Astrocyte (in vitro differentiated cells and primary cell): Measurements from ENCODE around the gene MYO5B. TPM values are rescaled to one million over a fixed set of nuclear protein-coding genes. Genes with fewer than 3 reads are reported as not detected.

Experiments
- DNase-seq: peaks from one replicate; pipeline ENCODE4 v3.0.0-alpha.2; 2010; ENCODE audit warnings: low read depth
- FAIRE-seq: peaks from 2 replicates; lab custom pipeline; 2011; peaks lifted over from hg19 to GRCh38; lab: Jason Lieb, UNC
- H2AFZ ChIP-seq: 2 replicates; pipeline ENCODE4 v1.6.0; 2012; ENCODE audit warnings: low read depth, low read length, inconsistent platforms
- H3K27ac ChIP-seq: 2 replicates; pipeline ENCODE4 v1.5.1; 2011; ENCODE audit warnings: low read depth, low read length, inconsistent platforms
- H3K27me3 ChIP-seq: 2 replicates; pipeline ENCODE4 v1.6.0; 2011; ENCODE audit warnings: low read length, inconsistent platforms; ENCODE audit not compliant: insufficient read depth
- H3K36me3 ChIP-seq: 2 replicates; pipeline ENCODE4 v1.5.1; 2011; ENCODE audit warnings: low read length, inconsistent platforms; ENCODE audit not compliant: insufficient read depth
- H3K4me1 ChIP-seq: 2 replicates; pipeline ENCODE4 v1.5.1; 2011; ENCODE audit warnings: low read length, inconsistent platforms; ENCODE audit not compliant: insufficient read depth
- H3K4me2 ChIP-seq: 2 replicates; pipeline ENCODE4 v1.6.0; 2012; ENCODE audit warnings: low read length, inconsistent platforms
- H3K4me3 ChIP-seq: 2 replicates; pipeline ENCODE4 v1.5.1; 2011; ENCODE audit warnings: low read depth, mild to moderate bottlenecking, low read length, inconsistent platforms; ENCODE audit not compliant: insufficient read depth
- H3K79me2 ChIP-seq: 2 replicates; pipeline ENCODE4 v1.6.0; 2012; ENCODE audit warnings: mild to moderate bottlenecking, low read length, inconsistent platforms; ENCODE audit not compliant: insufficient read depth
- H3K9ac ChIP-seq: 2 replicates; pipeline ENCODE4 v1.6.0; 2012; ENCODE audit warnings: mild to moderate bottlenecking, low read length, inconsistent platforms
- H3K9me3 ChIP-seq: 2 replicates; pipeline ENCODE4 v1.5.1; 2012; ENCODE audit warnings: low read depth, mild to moderate bottlenecking, low read length, inconsistent platforms; ENCODE audit not compliant: insufficient read depth
- H4K20me1 ChIP-seq: 2 replicates; pipeline ENCODE4 v1.6.0; 2012; ENCODE audit warnings: low read length, inconsistent platforms; ENCODE audit not compliant: insufficient read depth
- H3K27ac Mint-ChIP-seq: one replicate; pipeline ENCODE4 v1.8.0; 2021; ENCODE audit warnings: mild to moderate bottlenecking, mixed read lengths; ENCODE audit not compliant: unreplicated experiment
- H3K27me3 Mint-ChIP-seq: one replicate; pipeline ENCODE4 v1.8.0; 2021; ENCODE audit warnings: low read depth, mixed read lengths; ENCODE audit not compliant: unreplicated experiment
- H3K36me3 Mint-ChIP-seq: one replicate; pipeline ENCODE4 v1.8.0; 2021; ENCODE audit warnings: low read depth, mixed read lengths; ENCODE audit not compliant: unreplicated experiment
- H3K4me1 Mint-ChIP-seq: one replicate; pipeline ENCODE4 v1.8.0; 2021; ENCODE audit warnings: low read depth, mixed read lengths; ENCODE audit not compliant: unreplicated experiment
- H3K4me3 Mint-ChIP-seq: one replicate; pipeline ENCODE4 v1.8.0; 2021; ENCODE audit warnings: mild to moderate bottlenecking, moderate library complexity, mixed read lengths; ENCODE audit not compliant: unreplicated experiment
- H3K9me3 Mint-ChIP-seq: one replicate; pipeline ENCODE4 v1.8.0; 2021; ENCODE audit warnings: mild to moderate bottlenecking, mixed read lengths; ENCODE audit not compliant: unreplicated experiment
- CTCF ChIP-seq: IDR thresholded peaks from 2 replicates; pipeline ENCODE4 v1.5.1; 2011; ENCODE audit warnings: low read depth, mild to moderate bottlenecking, inconsistent platforms, low read length, moderate library complexity; ENCODE audit not compliant: insufficient read depth
- EZH2 ChIP-seq: IDR thresholded peaks from 2 replicates; pipeline ENCODE4 v1.6.1; 2012; ENCODE audit warnings: mild to moderate bottlenecking, low read length, inconsistent platforms; ENCODE audit not compliant: insufficient read depth
- total RNA-seq: library from RNA; stranded (reverse); gene quantifications from 2 replicates; pipeline ENCODE4 v1.2.1, GENCODE V29; 2021

Gene MYO5B
- total RNA-seq, 1 donor from 2014 or later, result 8.3 TPM

GRCh38 chr18:49814147-49814499 is 380.8 kb downstream of the MYO5B start:
- peak overlapping the region; percentile 94 for H3K9ac ChIP-seq
- no peak for TF ChIP-seq EZH2
- TF ChIP-seq CTCF, result no peak
- peaks cover 19% of the 10 kb centered on the region for H3K36me3 Mint-ChIP-seq
- H3K9me3 Mint-ChIP-seq, result peaks cover 12% of the 10 kb centered on the region
- DNase-seq (peak; percentile 62), FAIRE-seq (no peak)
- H3K79me2 ChIP-seq, result peaks cover 43% of the 10 kb centered on the region
- H3K4me1 Mint-ChIP-seq, result peaks cover 13% of the 10 kb centered on the region
- H3K4me3 ChIP-seq, result peak overlapping the region; percentile 79
- peak overlapping the region; percentile 93 for H3K4me2 ChIP-seq
- no peaks in the 10 kb centered on the region for H3K27me3 ChIP-seq
- H3K27ac Mint-ChIP-seq, result peak overlapping the region; percentile 91
- H3K4me3 Mint-ChIP-seq, result peak overlapping the region; percentile 99
- no peaks in the 10 kb centered on the region for H4K20me1 ChIP-seq
- peak overlapping the region; percentile 91 for H2AFZ ChIP-seq
- no peaks in the 10 kb centered on the region for H3K36me3 ChIP-seq
- H3K27ac ChIP-seq, result peak overlapping the region; percentile 81
- H3K27me3 Mint-ChIP-seq, result no peaks in the 10 kb centered on the region
- no peaks in the 10 kb centered on the region for H3K9me3 ChIP-seq
- peaks cover 14% of the 10 kb centered on the region for H3K4me1 ChIP-seq

GRCh38 chr18:49813319-49814146 is 381.4 kb downstream of the MYO5B start, which contains the start of gene ACAA2:
TSS of gene ACAA2 (minus strand) at chr18:49813533. CDS start at chr18:49813484, 49 bp downstream.
- Histone ChIP-seq H3K79me2 (peaks cover 43% of the 10 kb centered on the region), H3K27me3 (no peaks in the 10 kb centered on the region), H2AFZ (peak within 1 kb of the TSS; percentile 91), H3K9ac (peak within 1 kb of the TSS; percentile 94), H3K4me1 (peaks cover 14% of the 10 kb centered on the region), H3K9me3 (no peaks in the 10 kb centered on the region), H3K36me3 (no peaks in the 10 kb centered on the region), H3K4me2 (peak within 1 kb of the TSS; percentile 93), H3K27ac (peak within 1 kb of the TSS; percentile 92), H4K20me1 (no peaks in the 10 kb centered on the region), H3K4me3 (peak within 1 kb of the TSS; percentile 79)
- H3K4me1 Mint-ChIP-seq, result peaks cover 13% of the 10 kb centered on the region
- H3K4me3 Mint-ChIP-seq, result peak within 1 kb of the TSS; percentile 99
- DNase-seq, result peak; percentile 67
- no peak for FAIRE-seq
- peaks cover 20% of the 10 kb centered on the region for H3K36me3 Mint-ChIP-seq
- no peaks in the 10 kb centered on the region for H3K27me3 Mint-ChIP-seq
- H3K9me3 Mint-ChIP-seq, result peaks cover 15% of the 10 kb centered on the region
- peak within 1 kb of the TSS; percentile 91 for H3K27ac Mint-ChIP-seq
- no peak for TF ChIP-seq CTCF
- no peak for TF ChIP-seq EZH2

- H3K9me3 ChIP-seq, result no peaks in the 10 kb centered on the region
- FAIRE-seq (no peak), DNase-seq (no peak)
- Mint-ChIP-seq H3K4me3 (peak overlapping the region; percentile 99), H3K36me3 (peaks cover 20% of the 10 kb centered on the region), H3K9me3 (peaks cover 18% of the 10 kb centered on the region), H3K27me3 (no peaks in the 10 kb centered on the region), H3K4me1 (peaks cover 13% of the 10 kb centered on the region), H3K27ac (peak overlapping the region; percentile 78)
- no peaks in the 10 kb centered on the region for H3K36me3 ChIP-seq
- peak overlapping the region; percentile 92 for H3K27ac ChIP-seq
- peak overlapping the region; percentile 79 for H3K4me3 ChIP-seq
- TF ChIP-seq EZH2 (no peak), CTCF (no peak)
- no peaks in the 10 kb centered on the region for H3K27me3 ChIP-seq
- peak overlapping the region; percentile 79 for H2AFZ ChIP-seq
- peaks cover 14% of the 10 kb centered on the region for H3K4me1 ChIP-seq
- no peaks in the 10 kb centered on the region for H4K20me1 ChIP-seq
- H3K4me2 ChIP-seq, result peak overlapping the region; percentile 93
- peak overlapping the region; percentile 94 for H3K9ac ChIP-seq
- H3K79me2 ChIP-seq, result peaks cover 44% of the 10 kb centered on the region
These were observed 382.0 kb downstream of the MYO5B start for GRCh38 chr18:49813069-49813318.
